GM12875 (cell line): ENCODE data around the gene PRKAG2.

Experiments used
- H3K4me3 ChIP-seq: one replicate; pipeline ENCODE4 v1.5.1; 2011; ENCODE audit warnings: low read depth, low read length, control low read depth
- TF ChIP-seq, protein P1 (sequence below): IDR thresholded peaks from 2 replicates; pipeline ENCODE4 v1.5.1; 2011; ENCODE audit warnings: low read depth, mild to moderate bottlenecking, control low read depth, inconsistent platforms, low read length, moderate library complexity, borderline replicate concordance; ENCODE audit not compliant: insufficient read depth

Gene PRKAG2

DNA sequence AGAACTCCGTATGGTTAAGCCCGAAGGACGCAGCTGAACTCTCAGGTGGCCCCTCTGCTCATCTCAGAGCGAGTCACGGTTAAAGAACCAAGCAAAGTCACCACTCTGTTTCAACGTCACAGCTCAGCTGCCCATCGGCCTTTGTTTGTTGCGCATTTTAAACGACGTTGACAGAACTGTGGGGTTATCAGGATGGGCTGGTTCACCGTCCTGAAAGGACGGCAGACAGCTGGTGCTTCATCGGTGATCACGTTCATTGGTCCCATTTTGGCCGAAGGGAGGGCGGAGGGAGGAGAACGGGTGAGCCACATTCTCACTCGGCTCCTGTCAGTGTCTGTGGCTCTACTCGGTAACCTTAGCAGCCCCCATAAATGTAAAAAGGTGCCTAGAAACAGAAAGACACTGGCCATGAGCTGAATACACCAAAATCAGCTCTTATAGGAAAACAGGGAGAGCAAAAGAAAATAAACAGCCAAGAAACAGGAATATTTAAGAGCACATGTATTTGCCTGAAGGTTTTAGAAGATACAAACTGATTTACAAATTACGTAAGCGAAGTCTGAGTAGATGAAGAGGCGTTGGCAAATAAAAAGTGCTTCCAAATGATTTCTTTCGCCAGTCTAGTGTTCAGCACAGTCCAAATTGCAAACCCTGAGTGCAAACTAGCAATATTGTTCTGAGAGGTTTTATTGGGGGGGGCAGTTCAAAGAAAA is 8.4 kb downstream of the PRKAG2 start:
- TF ChIP-seq, protein P1, sequence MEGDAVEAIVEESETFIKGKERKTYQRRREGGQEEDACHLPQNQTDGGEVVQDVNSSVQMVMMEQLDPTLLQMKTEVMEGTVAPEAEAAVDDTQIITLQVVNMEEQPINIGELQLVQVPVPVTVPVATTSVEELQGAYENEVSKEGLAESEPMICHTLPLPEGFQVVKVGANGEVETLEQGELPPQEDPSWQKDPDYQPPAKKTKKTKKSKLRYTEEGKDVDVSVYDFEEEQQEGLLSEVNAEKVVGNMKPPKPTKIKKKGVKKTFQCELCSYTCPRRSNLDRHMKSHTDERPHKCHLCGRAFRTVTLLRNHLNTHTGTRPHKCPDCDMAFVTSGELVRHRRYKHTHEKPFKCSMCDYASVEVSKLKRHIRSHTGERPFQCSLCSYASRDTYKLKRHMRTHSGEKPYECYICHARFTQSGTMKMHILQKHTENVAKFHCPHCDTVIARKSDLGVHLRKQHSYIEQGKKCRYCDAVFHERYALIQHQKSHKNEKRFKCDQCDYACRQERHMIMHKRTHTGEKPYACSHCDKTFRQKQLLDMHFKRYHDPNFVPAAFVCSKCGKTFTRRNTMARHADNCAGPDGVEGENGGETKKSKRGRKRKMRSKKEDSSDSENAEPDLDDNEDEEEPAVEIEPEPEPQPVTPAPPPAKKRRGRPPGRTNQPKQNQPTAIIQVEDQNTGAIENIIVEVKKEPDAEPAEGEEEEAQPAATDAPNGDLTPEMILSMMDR: no peak
- H3K4me3 ChIP-seq: no peak overlapping the region

DNA sequence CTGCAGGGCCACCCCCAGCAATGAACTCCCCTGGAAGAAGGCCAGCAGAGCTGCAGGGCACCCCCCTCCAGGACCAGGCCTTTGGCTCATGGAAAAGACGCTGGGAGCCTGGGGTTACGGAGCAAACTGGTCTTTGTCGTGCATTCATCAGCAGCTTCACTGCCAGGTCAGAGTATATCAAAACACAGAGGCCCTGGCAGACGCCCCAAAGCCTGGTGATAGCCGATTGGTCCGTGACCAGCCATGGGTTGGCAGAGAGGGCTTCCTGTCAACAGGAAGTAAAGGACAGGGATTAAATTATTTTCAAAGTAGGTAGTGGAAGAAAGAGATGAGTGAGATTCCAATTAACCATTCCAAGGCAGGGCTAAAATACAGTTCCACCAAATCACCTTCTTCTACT is 9.0 kb downstream of the PRKAG2 start:
- TF ChIP-seq, protein P1: no peak
- no peak overlapping the region for H3K4me3 ChIP-seq

DNA sequence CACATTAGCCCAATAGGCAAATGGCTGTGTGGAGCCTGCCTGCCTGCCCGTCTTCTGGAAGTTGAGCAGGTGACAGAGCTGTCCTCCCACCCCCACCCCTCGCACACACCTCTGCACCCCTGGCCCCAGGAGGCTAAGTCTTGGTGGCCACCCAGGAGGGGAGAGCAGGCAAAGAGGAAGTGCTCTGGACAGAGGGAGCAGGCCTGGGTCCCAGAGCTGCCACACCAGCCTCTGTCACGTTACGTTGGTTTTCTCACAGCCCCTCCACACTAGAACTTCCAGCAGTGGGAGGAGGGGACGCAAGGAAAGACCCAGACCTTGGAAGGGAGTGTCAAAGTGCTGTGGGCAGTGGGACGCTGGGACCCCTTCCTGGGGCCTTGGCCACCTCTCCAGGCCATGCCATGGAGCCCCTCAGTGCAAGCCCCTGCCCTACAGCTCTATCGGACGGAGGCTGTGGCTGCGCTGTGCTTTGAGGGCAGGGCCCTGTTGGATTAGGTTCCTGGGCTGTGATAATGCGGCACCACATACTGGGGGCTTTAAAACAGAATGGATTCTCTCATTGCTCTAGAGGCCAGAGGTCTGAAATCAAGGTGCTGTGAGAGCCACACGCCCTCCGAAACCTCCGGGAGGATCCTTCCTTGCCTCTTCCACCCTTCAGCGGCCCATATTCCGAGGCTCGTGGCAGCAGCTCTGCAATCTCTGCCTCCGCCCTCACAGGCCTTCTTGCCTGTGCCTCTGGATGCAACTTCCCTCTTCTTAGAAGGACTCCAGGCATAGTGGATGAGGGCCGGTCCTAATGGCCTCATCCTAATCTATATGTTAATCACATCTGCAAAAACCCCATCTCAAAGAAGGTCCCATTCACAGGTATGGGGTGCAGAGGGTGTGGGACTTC is 9.9 kb downstream of the PRKAG2 start:
- no peak overlapping the region for H3K4me3 ChIP-seq
- TF ChIP-seq, protein P1: no peak

DNA sequence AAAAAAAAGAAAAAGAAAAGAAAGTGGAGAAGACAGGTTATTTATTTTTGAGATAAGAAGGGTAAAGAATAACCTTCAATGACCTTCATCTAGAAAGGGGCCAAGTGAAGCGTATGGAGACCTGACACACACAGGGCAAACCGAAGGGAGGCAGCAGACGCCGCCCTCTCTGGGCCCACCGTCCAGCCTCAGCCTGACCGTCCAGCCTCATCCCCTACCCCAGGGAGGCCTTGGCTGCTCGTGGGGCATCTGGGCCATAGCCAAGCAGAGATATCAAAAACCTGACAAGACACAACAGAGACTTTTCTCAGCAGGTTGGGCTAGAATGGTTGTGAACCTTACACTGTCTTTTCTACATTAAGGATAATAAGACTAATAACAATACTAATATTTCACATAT is 10.9 kb downstream of the PRKAG2 start:
- TF ChIP-seq, protein P1: no peak

DNA sequence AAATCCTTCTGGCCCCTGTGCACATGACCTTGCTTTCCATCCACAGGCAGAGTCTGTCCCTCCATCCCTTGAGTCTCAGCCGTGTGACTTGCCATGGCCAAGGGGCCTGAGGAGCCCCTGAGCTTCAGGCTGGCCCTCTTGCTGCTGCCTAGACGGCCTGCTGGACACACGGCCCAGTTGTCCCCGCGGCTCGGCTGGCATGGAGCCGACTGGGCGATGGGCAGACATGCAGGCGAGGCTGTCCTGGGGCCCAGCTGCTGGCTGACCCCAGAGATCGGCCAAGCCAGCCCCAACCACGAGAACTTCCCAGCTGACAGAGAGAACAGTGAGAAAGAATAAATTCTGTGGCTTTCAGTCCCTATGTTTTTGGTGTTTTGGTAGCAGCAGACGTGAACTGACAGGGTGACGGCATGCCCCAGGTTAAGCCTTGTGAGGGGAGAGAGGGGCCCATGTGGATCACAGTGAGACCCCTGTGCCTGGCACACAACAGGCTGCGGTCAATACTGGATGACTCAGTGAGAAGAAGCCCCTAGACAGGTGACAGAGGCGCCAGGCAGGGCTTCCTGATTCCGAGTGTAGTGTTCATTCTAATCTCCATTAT is 11.7 kb downstream of the PRKAG2 start:
- TF ChIP-seq, protein P1: no peak
- H3K4me3 ChIP-seq: no peak overlapping the region

More for the DNA sequence above, 10.9 kb downstream of the PRKAG2 start:
- H3K4me3 ChIP-seq: no peak overlapping the region

DNA sequence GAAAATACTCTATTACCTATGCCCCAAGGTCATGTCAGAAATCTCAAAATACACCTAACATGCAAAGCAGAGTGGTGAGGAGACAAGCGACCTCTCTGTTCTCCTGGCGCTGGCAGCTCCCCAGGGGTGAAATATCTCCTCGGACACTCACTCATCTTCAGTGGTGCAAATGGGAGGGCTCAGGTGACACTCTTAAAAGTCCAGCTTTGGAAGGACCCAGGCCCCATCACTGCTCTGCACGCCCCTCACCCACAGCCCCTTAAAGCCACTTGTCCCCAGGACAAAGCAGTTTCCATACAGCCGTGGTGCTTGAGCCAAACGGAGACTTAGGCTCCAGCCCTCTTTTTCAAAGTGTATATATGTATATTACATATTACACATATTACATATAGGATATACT is 12.4 kb downstream of the PRKAG2 start:
- TF ChIP-seq, protein P1: no peak
- H3K4me3 ChIP-seq: no peak overlapping the region
